Tibial nerve (tissue), 4 donors: ENCODE measurements around the gene REG4. TPM values are rescaled to one million over a fixed set of nuclear protein-coding genes. Genes with fewer than 3 reads are reported as not detected.
"Not testable (repeated sequence)": the region's sequence is repeated elsewhere in the genome, so short reads cannot be mapped to it uniquely, and the experiment has no call there.

Source experiments
- DNase-seq, 2 donors: peaks; one replicate each; pipeline ENCODE4 v3.0.0-alpha.2; 2019; ENCODE audit warnings: low spot score in 2 of 2
- H3K27ac ChIP-seq, 4 donors: fragments of 200-600 bp; sonication (generic) in 3 of 4; one replicate each; pipeline ENCODE4 v1.5.1; 2017 to 2019; ENCODE audit warnings: mild to moderate bottlenecking in 1 of 4
- H3K27me3 ChIP-seq, 2 donors: fragments of 200-600 bp; sonication (generic) in 1 of 2; one replicate each; pipeline versions ENCODE4 v1.5.1 to v1.6.0; 2017 to 2019
- H3K36me3 ChIP-seq, 3 donors: fragments of 200-600 bp; sonication (generic); one replicate each; pipeline ENCODE4 v1.5.1; 2018 to 2019
- H3K4me1 ChIP-seq, 4 donors: fragments of 200-600 bp; sonication (generic) in 3 of 4; one replicate each; pipeline ENCODE4 v1.5.1; 2017 to 2019
- H3K4me3 ChIP-seq, 4 donors: fragments of 200-600 bp; sonication (generic) in 3 of 4; one replicate each; pipeline ENCODE4 v1.5.1; 2017 to 2019; ENCODE audit warnings: mild to moderate bottlenecking in 1 of 4, moderate library complexity in 1 of 4
- H3K9me3 ChIP-seq, 4 donors: fragments of 200-600 bp; sonication (generic) in 3 of 4; one replicate each; pipeline ENCODE4 v1.5.1; 2017 to 2019
- CTCF ChIP-seq, 5 experiments: fragments of 200-600 bp in 3 of 5; fragments of 450-650 bp in 2 of 5; sonication (generic) in 3 of 5; IDR thresholded peaks; one replicate each; pipeline ENCODE4 v1.5.1; 2016 to 2019; ENCODE audit warnings: antibody characterized with exemption in 5 of 5, mild to moderate bottlenecking in 3 of 5, moderate library complexity in 2 of 5
- EP300 ChIP-seq, 2 donors: sonication (generic); formaldehyde crosslinking; IDR thresholded peaks; one replicate each; pipeline ENCODE4 v1.6.1; 2017; ENCODE audit warnings: antibody characterized with exemption in 2 of 2, mild to moderate bottlenecking in 1 of 2
- POLR2A ChIP-seq, 2 donors: fragments of 450-650 bp; IDR thresholded peaks; one replicate each; pipeline ENCODE4 v1.6.1; 2017; ENCODE audit warnings: antibody characterized with exemption in 2 of 2, mild to moderate bottlenecking in 2 of 2, moderate library complexity in 2 of 2
- WGBS, 2 donors: methylation state at CpG; one replicate each; pipeline ENCODE4 v1.1.5; 2018; 5-methylcytosine and 5-hydroxymethylcytosine counted together
- total RNA-seq, 4 donors: library from RNA; depleted of rRNA; stranded (reverse); fragments of >200 nt; gene quantifications; one replicate each; pipeline ENCODE4 v1.1.0, GENCODE V29; 2016

REG4 gene
- total RNA-seq, 4 donors from 2014 or later = not detected

GRCh38 chr1:119794876-119795240 is 16.4 kb downstream of the REG4 start:
- no peaks in the 10 kb centered on the region for H3K36me3 ChIP-seq
- no peak overlapping the region for H3K4me3 ChIP-seq
- 61 to 67% methylated on average over 3 of the region's 3 CpGs for WGBS, 2 donors
- no peak for TF ChIP-seq EP300 (IDR thresholded peaks at IDR 0.05)
- no peak for TF ChIP-seq POLR2A (IDR thresholded peaks at IDR 0.05)
- no peak for TF ChIP-seq CTCF (IDR thresholded peaks at IDR 0.05)
- H3K27ac ChIP-seq = no peak overlapping the region
- no peaks in the 10 kb centered on the region for H3K4me1 ChIP-seq
- no peak for DNase-seq
- no peaks in the 10 kb centered on the region for H3K27me3 ChIP-seq
- no peaks in the 10 kb centered on the region for H3K9me3 ChIP-seq

GRCh38 chr1:119794230-119794875 is 16.9 kb downstream of the REG4 start:
- H3K9me3 ChIP-seq = no peaks in the 10 kb centered on the region
- H3K27ac ChIP-seq = no peak overlapping the region
- TF ChIP-seq CTCF (IDR thresholded peaks at IDR 0.05) (no peak), POLR2A (IDR thresholded peaks at IDR 0.05) (no peak), EP300 (IDR thresholded peaks at IDR 0.05) (no peak)
- no peaks in the 10 kb centered on the region for H3K4me1 ChIP-seq
- no peak overlapping the region for H3K4me3 ChIP-seq
- no peaks in the 10 kb centered on the region for H3K27me3 ChIP-seq
- WGBS, 2 donors = 72 to 74% methylated on average over 8 of the region's 8 CpGs
- no peaks in the 10 kb centered on the region for H3K36me3 ChIP-seq
- DNase-seq = no peak

- H3K4me1 ChIP-seq = no peaks in the 10 kb centered on the region
- no peak for TF ChIP-seq EP300 (IDR thresholded peaks at IDR 0.05)
- no peak for TF ChIP-seq CTCF (IDR thresholded peaks at IDR 0.05)
- TF ChIP-seq POLR2A (IDR thresholded peaks at IDR 0.05) = no peak
- no peaks in the 10 kb centered on the region for H3K27me3 ChIP-seq
- no peaks in the 10 kb centered on the region for H3K9me3 ChIP-seq
- no peak for DNase-seq
- 96 to 97% methylated on average over 4 of the region's 4 CpGs for WGBS, 2 donors
- H3K4me3 ChIP-seq = no peak overlapping the region
- H3K27ac ChIP-seq = no peak overlapping the region
- H3K36me3 ChIP-seq = no peaks in the 10 kb centered on the region
Measured at GRCh38 chr1:119791377-119791776, 19.9 kb downstream of the REG4 start.

GRCh38 chr1:119790451-119791198 is 20.6 kb downstream of the REG4 start:
- WGBS, 2 donors = 44 to 50% methylated on average over 9 of the region's 9 CpGs
- DNase-seq = no peak
- H3K36me3 ChIP-seq = no peaks in the 10 kb centered on the region
- TF ChIP-seq EP300 (IDR thresholded peaks at IDR 0.05) = no peak
- TF ChIP-seq CTCF (IDR thresholded peaks at IDR 0.05) = no peak
- TF ChIP-seq POLR2A (IDR thresholded peaks at IDR 0.05) = no peak
- no peaks in the 10 kb centered on the region for H3K9me3 ChIP-seq
- H3K4me1 ChIP-seq = no peaks in the 10 kb centered on the region
- no peak overlapping the region for H3K27ac ChIP-seq
- H3K27me3 ChIP-seq = no peaks in the 10 kb centered on the region
- no peak overlapping the region for H3K4me3 ChIP-seq

- WGBS, 2 donors = 41 to 43% methylated on average over 2 of the region's 2 CpGs
- Histone ChIP-seq H3K27me3 (no peaks in the 10 kb centered on the region), H3K4me3 (no peak overlapping the region), H3K36me3 (no peaks in the 10 kb centered on the region), H3K4me1 (no peaks in the 10 kb centered on the region), H3K27ac (no peak overlapping the region), H3K9me3 (no peaks in the 10 kb centered on the region)
- TF ChIP-seq EP300 (IDR thresholded peaks at IDR 0.05) (no peak), CTCF (IDR thresholded peaks at IDR 0.05) (no peak), POLR2A (IDR thresholded peaks at IDR 0.05) (no peak)
- DNase-seq = no peak
Measured at GRCh38 chr1:119787776-119788175, 23.5 kb downstream of the REG4 start.

GRCh38 chr1:119786473-119787050 is 24.7 kb downstream of the REG4 start:
- H3K4me1 ChIP-seq, H3K4me3 ChIP-seq, H3K36me3 ChIP-seq, H3K27me3 ChIP-seq, H3K27ac ChIP-seq, H3K9me3 ChIP-seq, DNase-seq: not testable (repeated sequence)
- whole genome bisulfite sequencing, 2 donors = 62 to 77% methylated on average over 4 of the region's 4 CpGs

- H3K27me3 ChIP-seq, H3K36me3 ChIP-seq, H3K9me3 ChIP-seq, DNase-seq, H3K4me3 ChIP-seq, H3K4me1 ChIP-seq, H3K27ac ChIP-seq: not testable (repeated sequence)
- WGBS, 2 donors = 81 to 86% methylated on average over 7 of the region's 7 CpGs
Measured at GRCh38 chr1:119786046-119786445, 25.2 kb downstream of the REG4 start.
